ENCODE data around the gene PLPP2. TPM values are rescaled to one million over a fixed set of nuclear protein-coding genes. Genes with fewer than 3 reads are reported as not detected.

The PLPP2 gene
- total and polyA plus RNA-seq, 2 donors from 2014 or later: 5.8 to 28.7 TPM

GRCh38 chr19:279231-279630, 12.0 kb downstream of the PLPP2 start:
- no peak for FAIRE-seq
- Histone ChIP-seq H3K27ac (ENCODE audit: low read depth in 2 of 2, low read length in 2 of 2) (no peak overlapping the region), H3K4me3 (ENCODE audit: low read length in 3 of 3) (no peak overlapping the region), H3K27me3 (ENCODE audit: control insufficient read depth, insufficient read depth, low read length) (no peaks in the 10 kb centered on the region), H3K9ac (ENCODE audit: low read length in 3 of 3) (no peak overlapping the region), H3K4me1 (ENCODE audit: control insufficient read depth in 2 of 3, insufficient read depth in 2 of 3, low read depth in 1 of 3, low read length in 3 of 3) (no peaks in the 10 kb centered on the region), H3K9me3 (ENCODE audit: control insufficient read depth in 2 of 3, insufficient read depth in 1 of 3, low read length in 3 of 3) (no peaks in the 10 kb centered on the region), H3K36me3 (ENCODE audit: control insufficient read depth in 2 of 3, insufficient read depth in 3 of 3, low read length in 3 of 3) (no peaks in the 10 kb centered on the region)
- intact Hi-C loops (cut with DNase I): no loop called here
- no peak for TF ChIP-seq CTCF (IDR thresholded peaks at IDR 0.05; ENCODE audit: borderline replicate concordance, extremely low read depth, insufficient read depth)
- no peak for DNase-seq

GRCh38 chr19:277581-278165, 13.5 kb downstream of the PLPP2 start:
- Histone ChIP-seq H3K27me3 (ENCODE audit: control insufficient read depth, insufficient read depth, low read length) (no peaks in the 10 kb centered on the region), H3K4me1 (ENCODE audit: control insufficient read depth in 2 of 3, insufficient read depth in 2 of 3, low read depth in 1 of 3, low read length in 3 of 3) (no peaks in the 10 kb centered on the region), H3K9ac (ENCODE audit: low read length in 3 of 3) (no peak overlapping the region), H3K9me3 (ENCODE audit: control insufficient read depth in 2 of 3, insufficient read depth in 1 of 3, low read length in 3 of 3) (no peaks in the 10 kb centered on the region), H3K4me3 (ENCODE audit: low read length in 3 of 3) (no peak overlapping the region), H3K36me3 (ENCODE audit: control insufficient read depth in 2 of 3, insufficient read depth in 3 of 3, low read length in 3 of 3) (no peaks in the 10 kb centered on the region), H3K27ac (ENCODE audit: low read depth in 2 of 2, low read length in 2 of 2) (no peak overlapping the region)
- TF ChIP-seq CTCF (IDR thresholded peaks at IDR 0.05; ENCODE audit: borderline replicate concordance, extremely low read depth, insufficient read depth): no peak
- DNase-seq (peak in 3 of 5 donors; percentile 76 to 89 (median 86)), FAIRE-seq (no peak)
- intact Hi-C loops (cut with DNase I): no loop called here

- no peaks in the 10 kb centered on the region for H3K9me3 ChIP-seq (ENCODE audit: control insufficient read depth in 2 of 3, insufficient read depth in 1 of 3, low read length in 3 of 3)
- intact Hi-C loops (cut with DNase I): no loop called here
- H3K9ac ChIP-seq (ENCODE audit: low read length in 3 of 3): no peak overlapping the region
- H3K4me3 ChIP-seq (ENCODE audit: low read length in 3 of 3): no peak overlapping the region
- no peaks in the 10 kb centered on the region for H3K4me1 ChIP-seq (ENCODE audit: control insufficient read depth in 2 of 3, insufficient read depth in 2 of 3, low read depth in 1 of 3, low read length in 3 of 3)
- no peak overlapping the region for H3K27ac ChIP-seq (ENCODE audit: low read depth in 2 of 2, low read length in 2 of 2)
- no peak for FAIRE-seq
- H3K27me3 ChIP-seq (ENCODE audit: control insufficient read depth, insufficient read depth, low read length): no peaks in the 10 kb centered on the region
- TF ChIP-seq CTCF (IDR thresholded peaks at IDR 0.05; ENCODE audit: borderline replicate concordance, extremely low read depth, insufficient read depth): no peak
- no peak for DNase-seq
- no peaks in the 10 kb centered on the region for H3K36me3 ChIP-seq (ENCODE audit: control insufficient read depth in 2 of 3, insufficient read depth in 3 of 3, low read length in 3 of 3)
Measured at GRCh38 chr19:277131-277530, 14.1 kb downstream of the PLPP2 start.
